HepG2 (cell line): ENCODE measurements around the gene CHCHD3. TPM values are rescaled to one million over a fixed set of nuclear protein-coding genes. Genes with fewer than 3 reads are reported as not detected.

ENCODE experiments used
- ATAC-seq: fragments of 200-7000 bp; cut with Tn5 transposase; 3 replicates; pipeline ENCODE4 v1.9.1; 2020; ENCODE audit warnings: mild to moderate bottlenecking, moderate library complexity
- BruUV-seq: library from RNA; stranded (reverse); fragments of 400-500 nt; replicated peaks from 2 replicates; lab custom pipeline; 2021; lab: Mats Ljungman, UMichigan
- CTCF ChIA-PET: fragments of 300-600 bp; formaldehyde crosslinking; extraction: SDS; loops from one replicate; lab custom pipeline; 2021; ENCODE audit warnings: low total read pairs, inconsistent platforms, low intra/inter-chr PET ratio; lab: Yijun Ruan, JAX
- POLR2A ChIA-PET: fragments of 350-600 bp; sonication (Branson Sonifier 250); formaldehyde crosslinking; loops from one replicate; lab custom pipeline; 2020; ENCODE audit warnings: antibody characterized with exemption, inconsistent platforms; lab: Yijun Ruan, JAX
- DNase-seq: peaks from one replicate; pipeline ENCODE4 v3.0.0-alpha.2; 2015; ENCODE audit warnings: low spot score
- FAIRE-seq: peaks from 3 replicates; lab custom pipeline; 2011; peaks lifted over from hg19 to GRCh38; lab: Jason Lieb, UNC
- H2AFZ ChIP-seq: one replicate; pipeline ENCODE4 v1.6.1; 2011; ENCODE audit warnings: low read length, inconsistent platforms
- H3K27ac ChIP-seq: fragments of 300-600 bp; 3 replicates; pipeline ENCODE4 v1.8.0; 2011; ENCODE audit warnings: mixed run types, mild to moderate bottlenecking, mixed read lengths, low read length, inconsistent platforms; ENCODE audit not compliant: insufficient read depth; ENCODE audit errors: extremely low read length
- H3K27me3 ChIP-seq, 2 experiments: fragments of 200-600 bp in 1 of 2; 2 replicates in 1 of 2; 3 replicates in 1 of 2; pipeline versions ENCODE4 v1.6.0 to v1.8.0; 2011; ENCODE audit warnings: low read length in 2 of 2, mild to moderate bottlenecking in 2 of 2, moderate library complexity in 2 of 2, inconsistent platforms in 1 of 2; ENCODE audit not compliant: insufficient read depth in 2 of 2, control insufficient read depth in 1 of 2
- H3K36me3 ChIP-seq, 2 experiments: fragments of 200-600 bp in 1 of 2; replicated peaks in 1 of 2; 2 replicates in 1 of 2; 3 replicates in 1 of 2; pipeline versions ENCODE4 v1.5.1 to v1.8.0; 2011; ENCODE audit warnings: low read length in 2 of 2, inconsistent platforms in 1 of 2; ENCODE audit not compliant: insufficient read depth in 2 of 2, control insufficient read depth in 1 of 2
- H3K4me1 ChIP-seq: 2 replicates; pipeline ENCODE4 v1.5.1; 2012; ENCODE audit warnings: low read length, inconsistent platforms; ENCODE audit not compliant: insufficient read depth
- H3K4me2 ChIP-seq: 2 replicates; pipeline ENCODE4 v1.6.0; 2011; ENCODE audit warnings: low read depth, low read length, inconsistent platforms
- H3K4me3 ChIP-seq, 3 experiments: fragments of 200-600 bp in 1 of 3; sonication (generic), shearing (Covaris generic) in 1 of 3; replicated peaks in 1 of 3; 2 replicates each; pipeline ENCODE4 v1.5.1; 2011 to 2016; ENCODE audit warnings: low read length in 3 of 3, inconsistent platforms in 2 of 3, low read depth in 2 of 3, mild to moderate bottlenecking in 2 of 3, control low read depth in 1 of 3, mixed read lengths in 1 of 3; ENCODE audit not compliant: insufficient read depth in 1 of 3
- H3K79me2 ChIP-seq: one replicate; pipeline ENCODE4 v1.6.1; 2011; ENCODE audit warnings: low read length, inconsistent platforms; ENCODE audit not compliant: insufficient read depth
- H3K9ac ChIP-seq: 2 replicates; pipeline ENCODE4 v1.6.0; 2011; ENCODE audit warnings: mild to moderate bottlenecking, low read depth, low read length, inconsistent platforms; ENCODE audit not compliant: insufficient read depth
- H3K9me3 ChIP-seq: 2 replicates; pipeline ENCODE4 v1.5.1; 2012; ENCODE audit warnings: mild to moderate bottlenecking, low read length
- H4K20me1 ChIP-seq: 2 replicates; pipeline ENCODE4 v1.6.0; 2011; ENCODE audit warnings: inconsistent platforms, mild to moderate bottlenecking, low read length, moderate library complexity; ENCODE audit not compliant: insufficient read depth
- CEBPB ChIP-seq: IDR thresholded peaks from 2 replicates; pipeline ENCODE4 v1.6.1; 2011; ENCODE audit warnings: low read depth, low read length, improper control_type of control experiment, borderline replicate concordance
- EP300 ChIP-seq, 3 experiments: sonication (generic) in 1 of 3; formaldehyde crosslinking in 1 of 3; IDR thresholded peaks; 2 replicates each; pipeline versions ENCODE4 v1.5.1 to v1.6.1; 2011 to 2020; ENCODE audit warnings: low read depth in 2 of 3, low read length in 2 of 3, borderline replicate concordance in 1 of 3, improper control_type of control experiment in 1 of 3, mild to moderate bottlenecking in 1 of 3, missing genetic modification reagents in 1 of 3, moderate library complexity in 1 of 3
- SRF ChIP-seq: IDR thresholded peaks from 2 replicates; pipeline ENCODE4 v1.6.1; 2011; ENCODE audit warnings: mild to moderate bottlenecking, low read depth, low read length, moderate library complexity
- ZFP36 ChIP-seq: fragments of 150-350 bp; IDR thresholded peaks from 2 replicates; pipeline ENCODE4 v1.6.1; 2018; ENCODE audit warnings: borderline replicate concordance, low read length, low read depth; ENCODE audit not compliant: partially characterized antibody
- ZFX ChIP-seq: sonication (generic); formaldehyde crosslinking; IDR thresholded peaks from 2 replicates; pipeline ENCODE4 v1.4.0; 2020; ENCODE audit warnings: mild to moderate bottlenecking, low read depth, missing genetic modification reagents, moderate library complexity
- ZNF136 ChIP-seq: sonication (generic); formaldehyde crosslinking; IDR thresholded peaks from 2 replicates; pipeline ENCODE4 v1.8.1; 2022; ENCODE audit warnings: low read depth, mild to moderate bottlenecking, moderate library complexity, missing genetic modification reagents
- ZNF281 ChIP-seq: sonication (generic); formaldehyde crosslinking; IDR thresholded peaks from 2 replicates; pipeline ENCODE4 v1.4.0; 2020; ENCODE audit warnings: missing genetic modification reagents, borderline replicate concordance
- ZNF30 ChIP-seq: sonication (generic); formaldehyde crosslinking; IDR thresholded peaks from 2 replicates; pipeline ENCODE4 v1.5.0; 2020; ENCODE audit warnings: mild to moderate bottlenecking, missing genetic modification reagents
- ZNF337 ChIP-seq: sonication (generic); formaldehyde crosslinking; IDR thresholded peaks from 2 replicates; pipeline ENCODE4 v1.5.1; 2020; ENCODE audit warnings: missing genetic modification reagents, low read depth, mild to moderate bottlenecking, borderline replicate concordance
- ZNF720 ChIP-seq: sonication (generic); formaldehyde crosslinking; IDR thresholded peaks from 2 replicates; pipeline ENCODE4 v1.4.0; 2020; ENCODE audit warnings: missing genetic modification reagents
- ZNF878 ChIP-seq: sonication (generic); formaldehyde crosslinking; IDR thresholded peaks from 2 replicates; pipeline ENCODE4 v1.8.1; 2023; ENCODE audit warnings: mild to moderate bottlenecking, missing genetic modification reagents, moderate library complexity
- ZNF891 ChIP-seq: sonication (generic); formaldehyde crosslinking; IDR thresholded peaks from 2 replicates; pipeline ENCODE4 v1.5.0; 2020; ENCODE audit warnings: mild to moderate bottlenecking, missing genetic modification reagents
- WGBS: methylation state at CpG from one replicate; pipeline ENCODE4 v1.1.6; 2017; ENCODE audit warnings: low lambda C conversion rate; 5-methylcytosine and 5-hydroxymethylcytosine counted together
- in situ Hi-C: cut with HindIII; loops from 2 replicates; pipeline ENCODE4 v1.10.0; 2017; ENCODE audit warnings: low pct_unique_long_range_greater_than_20kb; ENCODE audit not compliant: extremely low pct_ligation_motif_present
- intact Hi-C: fragments of 100-400 bp; cut with micrococcal nuclease; formaldehyde crosslinking; loops from one replicate; pipeline ENCODE4 v1.10.0; 2022; ENCODE audit not compliant: unreplicated experiment
- polyA plus RNA-seq, 8 experiments: library from polyadenylated mRNA; depleted of rRNA in 3 of 8; stranded (reverse) in 7 of 8; unstranded in 1 of 8; fragments of >200 nt; fragmentation: Illumina TruSeq in 4 of 8; extraction: Trizol in 4 of 8; gene quantifications; 2 replicates each; pipeline versions ENCODE4 v1.2.1 to v1.2.3, GENCODE V29; 2011 to 2016; ENCODE audit warnings: low read depth in 4 of 8, missing spikeins in 1 of 8, mixed read lengths in 1 of 8; ENCODE audit not compliant: insufficient read depth in 1 of 8
- total RNA-seq, 5 experiments: library from RNA; depleted of rRNA; stranded (reverse); fragments of >200 nt; fragmentation: Illumina TruSeq; extraction: Trizol; gene quantifications; 2 replicates each; pipeline ENCODE4 v1.2.3, GENCODE V29; 2016; ENCODE audit warnings: low read depth in 1 of 5
- TF ChIP-seq, protein P1 (sequence below): sonication (generic); formaldehyde crosslinking; IDR thresholded peaks from 2 replicates; pipeline ENCODE4 v1.4.0; 2020; ENCODE audit warnings: missing genetic modification reagents

CHCHD3 gene
- total and polyA plus RNA-seq, 2 of the 13 experiments (the other 11 are each of a cell fraction or from before 2014, with no cell fraction given): 32.7 to 86.8 TPM

DNA sequence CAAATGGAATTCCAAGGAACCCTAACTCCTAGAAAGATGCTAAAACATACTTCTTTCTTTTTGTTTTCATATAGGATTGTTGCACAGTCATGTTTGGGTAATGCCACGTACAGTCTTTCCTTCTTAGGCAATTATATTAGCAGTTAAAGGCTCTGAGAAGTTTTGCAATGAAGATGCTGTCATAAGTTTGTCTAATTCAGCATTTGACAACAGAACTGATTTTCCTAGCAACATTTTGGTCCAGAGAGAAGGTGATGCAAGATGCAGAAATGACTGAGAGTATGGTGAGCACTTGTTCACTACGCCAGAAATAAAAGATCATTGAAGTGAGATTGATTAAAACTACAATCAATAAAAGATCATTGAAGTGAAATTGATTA lies 321.7 kb downstream of the CHCHD3 start (continued):
- TF ChIP-seq EP300 (IDR thresholded peaks at IDR 0.05; ENCODE audit: low read depth in 2 of 2, low read length in 2 of 2) (no peak), EP300 (CRISPR knock-in tag; IDR thresholded peaks at IDR 0.05; ENCODE audit: borderline replicate concordance) (no peak), ZNF30 (CRISPR knock-in tag) (no peak), ZFX (no peak)

DNA sequence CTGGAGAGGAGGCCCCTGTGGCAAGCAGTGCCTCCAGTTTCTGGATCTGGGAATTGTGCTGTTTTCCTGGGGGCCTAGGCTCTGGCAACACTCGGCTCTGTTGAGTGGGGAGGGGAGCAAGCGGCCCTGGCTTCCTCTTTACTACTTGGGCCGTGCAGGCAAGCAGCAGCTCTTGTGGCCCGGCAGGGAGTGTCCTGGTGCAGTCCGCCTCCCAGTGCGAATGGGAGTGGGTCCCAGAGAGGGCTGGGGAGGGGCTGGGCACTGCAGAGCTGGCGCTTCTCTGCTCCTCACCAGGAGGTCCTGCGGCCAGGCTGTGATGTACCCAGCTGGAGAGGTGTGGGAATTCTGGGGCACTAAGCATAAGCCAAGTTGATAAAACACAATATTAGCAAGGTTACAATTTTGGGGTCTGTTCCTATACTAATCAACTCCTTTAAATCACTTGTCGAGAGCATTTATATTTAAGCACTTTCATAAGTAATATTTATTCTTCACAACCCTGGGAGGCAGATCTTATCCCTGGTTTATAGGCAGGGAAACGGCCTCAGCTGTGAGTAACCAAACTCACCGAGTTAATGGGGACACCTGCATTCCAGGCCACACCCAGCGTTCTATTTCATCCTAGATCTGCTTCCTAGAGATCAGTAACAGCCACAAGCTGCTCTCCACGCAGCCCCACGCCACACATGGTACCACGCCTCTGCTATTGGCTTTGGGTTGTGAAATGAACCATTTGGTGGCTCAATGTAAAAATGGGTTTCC lies 322.2 kb downstream of the CHCHD3 start:
- intact Hi-C loops (no loop called here), in situ Hi-C loops (no loop called here)
- Histone ChIP-seq H4K20me1 (no peaks in the 10 kb centered on the region), H3K27ac (no peak overlapping the region), H3K4me1 (no peaks in the 10 kb centered on the region), H3K27me3 (peaks cover 0 to 20% of the 10 kb centered on the region in 2 experiments; a peak in 2 of 5 replicates), H2AFZ (no peak overlapping the region), H3K4me2 (no peak overlapping the region), H3K9ac (no peak overlapping the region), H3K9me3 (no peaks in the 10 kb centered on the region), H3K4me3 (no peak overlapping the region), H3K36me3 (no peaks in the 10 kb centered on the region), H3K79me2 (no peaks in the 10 kb centered on the region)
- DNase-seq: no peak
- WGBS: 13% methylated on average over 8 of the region's 15 CpGs
- no peak for ATAC-seq
- ChIA-PET CTCF (no interaction called here), POLR2A (no interaction called here)
- no peak for TF ChIP-seq ZNF891
- no peak for TF ChIP-seq SRF
- TF ChIP-seq ZNF720 (CRISPR knock-in tag): no peak
- TF ChIP-seq ZNF878: no peak
- TF ChIP-seq ZNF337: no peak
- no peak for TF ChIP-seq CEBPB
- TF ChIP-seq ZNF136 (CRISPR knock-in tag): no peak
- no peak for TF ChIP-seq ZNF281 (CRISPR knock-in tag)
- TF ChIP-seq, protein P1, sequence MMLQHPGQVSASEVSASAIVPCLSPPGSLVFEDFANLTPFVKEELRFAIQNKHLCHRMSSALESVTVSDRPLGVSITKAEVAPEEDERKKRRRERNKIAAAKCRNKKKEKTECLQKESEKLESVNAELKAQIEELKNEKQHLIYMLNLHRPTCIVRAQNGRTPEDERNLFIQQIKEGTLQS (CRISPR knock-in tag): no peak
- no peak for TF ChIP-seq ZFP36
- BruUV-seq: no TSS peak
- FAIRE-seq: no peak
